Nucleus accumbens (tissue), 56 donors: ENCODE results near the gene RIN3.

Source experiments
- DNase-seq, 56 donors: peaks; one replicate each; lab custom pipeline; 2025; lab: John Stamatoyannopoulos, UW

Gene RIN3

DNA sequence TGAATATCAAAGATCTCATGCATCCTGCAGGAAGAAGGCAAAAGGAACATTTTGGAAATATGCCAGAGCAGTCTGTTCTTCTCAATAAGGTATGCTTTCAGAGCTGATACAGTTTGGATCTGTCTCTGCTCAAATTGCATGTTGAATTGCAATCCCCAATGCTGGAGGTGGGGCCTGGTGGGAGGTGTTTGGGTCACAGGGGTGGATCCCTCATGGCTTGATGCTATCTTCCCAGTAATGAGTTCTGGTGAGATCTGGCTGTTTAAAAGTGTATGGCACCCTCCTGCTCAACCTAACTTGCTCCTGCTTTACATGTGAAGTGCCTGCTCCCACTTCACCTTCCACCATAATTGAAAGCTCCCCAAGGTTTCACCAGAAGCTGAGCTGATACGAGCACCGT is 76.6 kb downstream of the RIN3 start:
- DNase-seq: no peak

DNA sequence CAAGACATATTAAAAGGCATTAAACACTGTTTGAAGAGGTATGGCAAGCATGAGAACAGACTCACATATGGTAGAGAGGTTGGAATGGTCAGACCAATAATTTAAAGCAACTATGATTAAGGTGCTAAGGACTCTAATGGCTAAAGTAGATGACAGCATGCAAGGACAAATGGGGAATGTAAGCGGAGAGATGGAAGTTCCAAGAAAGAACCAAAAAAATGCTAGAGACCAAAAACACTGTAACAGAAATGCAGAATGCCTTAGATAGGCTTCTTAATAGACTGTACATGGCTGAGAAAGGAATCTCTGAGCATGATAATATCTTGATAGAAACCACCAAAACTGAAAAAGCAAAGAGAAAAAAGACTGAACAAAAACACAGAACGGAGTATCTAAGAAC is 77.4 kb downstream of the RIN3 start:
- DNase-seq: no peak

DNA sequence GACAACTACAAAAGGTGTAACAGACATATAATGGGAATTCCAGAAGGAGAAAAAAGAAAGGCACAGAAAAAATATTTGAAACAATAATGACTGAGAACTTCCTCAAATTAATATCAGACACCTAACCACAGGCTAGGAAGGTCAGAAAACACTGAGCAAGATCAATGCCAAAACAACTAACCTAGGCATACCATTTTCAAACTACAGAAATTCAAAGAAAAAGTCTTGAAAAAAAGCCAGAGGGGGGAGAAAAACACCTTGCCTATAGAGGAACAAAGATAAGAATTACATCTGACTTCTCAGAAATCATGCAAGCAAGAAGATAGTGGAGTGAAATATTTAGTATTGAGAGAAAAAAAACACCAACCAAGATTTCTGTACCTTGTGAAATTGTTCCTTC is 77.8 kb downstream of the RIN3 start:
- DNase-seq: no peak

DNA sequence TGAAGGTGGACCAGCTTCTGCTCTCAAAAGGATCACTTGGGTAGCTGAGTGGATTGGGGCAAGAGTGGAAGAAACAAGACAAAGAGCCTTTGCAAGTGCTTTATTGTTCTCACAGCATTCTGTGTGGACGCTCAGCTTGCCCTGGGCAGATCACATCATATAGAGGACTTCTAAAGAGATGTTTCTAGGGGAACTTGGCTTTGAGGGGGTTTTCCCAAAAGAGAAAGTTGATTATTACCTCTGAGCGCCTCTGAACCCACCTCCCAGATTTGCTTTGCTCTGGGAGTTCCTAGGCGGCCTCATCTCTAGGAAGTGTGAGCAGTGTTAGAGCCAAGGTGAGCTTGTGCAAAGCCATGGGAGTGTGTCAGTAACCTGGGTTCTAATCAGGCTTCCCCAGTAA is 81.7 kb downstream of the RIN3 start:
- no peak for DNase-seq

DNA sequence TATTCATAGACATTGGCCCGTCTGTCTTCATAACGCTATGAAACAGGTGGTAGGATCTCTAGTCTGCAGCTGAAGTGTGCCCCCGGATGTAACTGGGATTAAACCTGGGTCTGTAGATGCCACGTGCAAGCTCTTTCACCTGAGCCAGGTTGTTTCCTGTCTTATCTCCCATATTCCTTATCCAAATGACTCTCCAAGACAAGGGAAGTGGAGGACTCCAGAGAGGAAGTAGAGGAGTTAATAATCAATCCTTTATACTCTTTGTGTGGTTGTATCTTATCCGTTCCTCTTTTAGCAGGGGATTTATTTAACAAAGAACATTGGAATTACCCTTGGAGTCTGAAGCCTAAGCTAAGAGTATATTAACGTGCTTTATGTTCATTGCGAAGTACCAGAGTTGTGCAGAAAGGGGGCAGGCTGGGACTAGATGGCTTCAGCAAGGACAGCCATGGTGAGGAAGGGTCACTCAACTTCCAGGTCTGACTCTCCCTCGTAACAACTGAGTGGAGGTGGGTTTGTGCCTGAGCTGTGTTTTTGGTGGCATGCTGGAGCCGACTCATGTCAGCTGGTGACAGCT is 82.8 kb downstream of the RIN3 start:
- no peak for DNase-seq

DNA sequence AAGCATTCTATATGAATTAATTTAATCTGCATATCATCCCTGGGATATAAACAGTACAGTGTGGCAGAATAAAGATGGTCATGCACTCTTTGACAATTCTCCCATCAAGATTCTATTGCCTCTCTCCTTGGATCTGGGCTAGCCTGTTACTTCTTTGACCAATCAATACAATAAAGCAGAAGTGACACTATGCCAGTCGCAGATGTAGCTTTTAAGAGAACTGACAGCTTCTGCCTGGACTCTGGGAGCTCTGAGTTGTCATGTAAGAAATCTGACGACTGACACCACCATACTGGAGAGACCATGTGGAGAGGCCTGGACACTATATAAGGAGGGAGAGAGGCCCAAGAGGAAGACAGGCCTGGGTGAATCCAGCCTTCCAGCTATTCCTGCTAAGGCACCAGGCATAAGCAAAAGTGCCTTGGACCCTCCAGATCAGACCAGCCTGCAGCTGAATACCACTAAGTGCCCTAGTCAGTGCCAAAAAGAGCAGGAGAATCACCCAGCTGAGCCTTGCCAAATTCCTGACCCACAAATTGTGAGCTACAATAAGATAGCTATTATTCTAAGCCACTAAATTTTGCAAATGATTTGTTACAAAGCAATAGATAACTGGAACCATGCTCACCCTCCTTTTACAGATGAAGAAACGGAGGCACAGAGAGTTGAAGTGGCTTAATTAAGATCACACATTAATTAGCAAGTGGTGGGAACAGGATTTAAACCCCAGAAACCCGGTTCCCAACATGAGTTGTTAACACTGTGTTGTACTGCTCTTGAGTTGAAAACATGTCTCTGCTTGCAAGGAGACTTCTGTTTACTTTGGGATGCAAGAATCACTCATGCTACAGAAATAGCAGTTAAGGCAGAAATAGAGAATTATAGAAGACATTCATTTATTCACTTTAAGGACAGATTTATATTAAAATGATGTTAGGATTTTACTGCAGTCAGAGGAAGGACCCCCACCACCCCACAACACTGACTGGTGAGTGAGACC is 84.6 kb downstream of the RIN3 start:
- no peak for DNase-seq

DNA sequence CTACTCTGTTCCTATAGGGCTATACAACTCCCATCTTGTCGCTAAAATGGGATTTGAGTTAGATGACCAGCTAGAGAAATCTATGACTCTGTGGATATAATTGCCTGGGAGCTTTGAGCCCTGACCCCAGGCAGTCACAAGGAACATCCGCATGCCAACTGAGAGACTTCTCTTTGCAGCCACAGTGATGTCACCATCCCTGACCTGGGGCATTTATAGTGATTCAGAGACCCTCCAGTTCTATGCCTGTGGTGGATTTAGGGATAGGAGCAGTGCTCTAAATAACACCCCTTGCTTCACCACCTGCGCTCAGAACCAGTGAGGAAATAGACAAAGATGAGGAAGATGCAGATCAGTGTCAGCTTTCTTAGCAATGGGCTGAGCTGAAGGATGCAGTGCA is 86.2 kb downstream of the RIN3 start:
- DNase-seq: no peak

DNA sequence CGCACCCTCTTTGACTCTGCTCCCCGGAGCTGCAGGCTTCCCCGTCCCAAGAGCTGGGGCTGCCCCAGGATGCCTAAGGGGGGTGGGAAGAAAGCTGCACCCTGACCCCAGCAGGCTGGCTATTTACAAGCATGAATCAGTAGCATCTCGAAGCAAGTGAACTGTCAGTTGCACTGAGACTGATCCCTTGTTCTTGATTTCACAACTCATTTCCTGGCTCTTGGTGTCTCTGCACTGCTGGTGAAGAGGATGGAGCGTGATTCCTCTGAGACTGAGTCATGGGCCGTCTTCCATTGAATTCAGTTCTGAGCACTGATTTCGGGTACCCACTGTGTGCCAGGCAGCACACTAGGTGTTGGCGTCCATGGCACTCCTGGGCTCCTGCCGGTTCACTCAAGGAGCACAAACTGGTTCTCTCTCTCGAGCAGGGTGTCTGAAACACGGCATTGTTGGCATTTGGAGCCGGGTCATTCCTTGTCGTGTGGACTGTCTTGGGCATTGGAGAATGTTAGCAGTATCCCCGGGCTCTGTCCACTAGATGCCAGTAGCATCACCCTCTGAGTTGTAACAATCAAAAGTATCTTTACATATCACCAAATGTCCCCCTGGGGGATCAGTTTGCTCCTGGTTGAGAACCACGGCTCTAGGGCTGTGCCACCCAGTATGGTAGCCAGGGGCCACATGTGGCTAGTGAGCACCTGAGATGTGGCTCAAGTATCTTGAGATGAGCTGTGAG is 86.9 kb downstream of the RIN3 start:
- peak in 2 of 56 donors; percentile 2 to 4 for DNase-seq

DNA sequence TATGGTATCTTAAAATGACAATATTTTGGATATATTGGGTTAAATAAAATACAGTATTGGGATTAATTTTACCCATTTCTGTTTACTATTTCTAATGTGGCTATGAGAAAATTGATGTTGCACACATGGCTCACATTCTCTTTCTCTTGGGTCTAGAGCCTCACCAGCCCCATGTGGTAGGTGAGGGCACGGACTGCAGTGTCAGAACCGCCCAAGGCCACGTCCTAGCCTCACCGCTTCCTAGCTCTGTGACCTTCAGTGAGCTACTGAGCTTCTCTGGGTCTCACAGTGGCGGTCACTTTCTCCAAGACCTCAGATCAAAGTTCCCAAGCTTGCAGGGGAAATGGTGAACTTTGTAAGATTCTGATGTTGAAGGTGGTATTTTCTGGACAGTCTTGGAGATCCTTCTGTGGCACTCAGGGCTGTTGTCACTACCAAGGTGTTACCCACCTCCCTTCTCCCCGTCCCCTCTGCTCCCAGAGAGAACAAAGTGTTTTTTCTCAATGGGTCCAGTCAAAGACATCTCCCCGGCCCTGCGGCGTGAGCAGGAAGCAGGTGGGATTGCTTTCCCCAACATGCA is 87.6 kb downstream of the RIN3 start:
- DNase-seq: no peak

DNA sequence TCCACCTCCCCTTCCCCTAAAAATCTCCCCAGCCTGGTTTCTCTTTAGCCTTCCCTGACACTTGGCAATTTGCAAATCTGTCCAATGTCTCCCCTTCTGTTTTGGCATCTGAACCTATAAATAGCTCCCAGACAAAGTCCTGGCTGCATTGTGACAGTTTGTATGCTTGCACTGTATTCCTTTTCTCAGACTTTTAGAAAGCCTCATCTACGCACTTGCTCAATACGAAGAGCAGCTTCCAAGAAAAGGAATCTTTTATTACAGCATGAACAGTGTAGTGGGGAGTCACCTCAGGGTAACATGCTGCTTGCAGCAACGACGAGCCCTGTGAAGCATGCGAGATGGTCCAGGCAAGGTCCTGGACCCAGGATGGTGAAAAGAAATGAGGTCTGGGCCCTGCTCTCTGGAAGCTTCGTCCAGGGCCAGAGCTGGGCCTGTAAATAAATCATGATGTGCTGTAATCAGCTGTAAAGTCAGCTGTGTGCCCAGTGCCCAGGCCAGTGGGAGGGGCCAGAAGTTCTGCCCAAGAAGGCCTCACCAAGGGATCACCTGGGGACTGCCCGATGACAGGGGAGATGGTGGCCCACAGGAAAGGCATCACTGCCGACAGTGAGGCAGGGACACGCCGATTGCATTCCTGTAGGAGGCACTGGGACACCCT is 88.3 kb downstream of the RIN3 start:
- no peak for DNase-seq

DNA sequence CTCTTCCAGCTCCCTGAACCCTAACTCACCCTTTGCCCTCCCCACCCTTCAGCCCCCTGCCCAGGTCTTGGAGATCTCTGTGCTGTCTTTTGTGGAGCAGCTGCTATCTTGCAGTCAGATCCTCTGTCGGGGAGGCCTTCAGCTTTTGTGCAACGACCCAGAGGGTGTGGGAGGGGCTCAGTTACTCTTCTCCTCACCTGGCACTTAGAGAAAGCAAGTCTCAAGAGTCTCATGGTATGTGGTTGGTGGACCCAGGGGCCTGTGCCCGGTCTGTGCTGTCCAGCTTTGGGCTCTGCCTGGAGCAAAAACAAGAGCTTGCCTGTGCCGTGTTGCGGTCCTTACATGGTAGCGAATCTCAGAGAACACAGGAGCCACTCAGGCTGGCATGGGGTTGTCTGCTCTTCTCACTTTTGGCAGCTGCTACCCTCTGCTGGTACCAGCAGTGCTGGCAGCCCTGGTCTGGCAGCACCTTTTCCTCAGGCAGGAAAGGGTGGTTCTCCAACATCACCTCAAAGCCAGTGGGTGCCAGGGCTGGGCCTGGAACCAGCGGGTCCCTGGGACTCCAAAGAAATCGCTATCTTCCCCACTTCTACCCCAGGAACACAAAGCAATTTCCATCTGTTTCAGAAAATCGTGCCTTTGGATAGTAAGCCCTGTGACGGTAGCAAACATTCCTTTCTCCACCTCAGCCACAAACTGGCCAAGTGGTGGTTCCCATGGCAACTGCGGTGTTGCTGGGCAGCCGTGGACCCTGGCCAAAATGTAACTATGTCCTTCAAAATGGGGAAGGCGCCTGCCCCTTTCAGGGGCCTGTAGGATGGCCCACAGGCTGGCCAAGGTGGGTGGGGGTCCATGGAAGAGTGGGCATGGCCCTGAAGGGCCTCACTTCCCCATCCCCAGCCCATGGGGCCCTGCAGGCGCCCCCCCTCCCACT is 90.0 kb downstream of the RIN3 start:
- peak in 33 of 56 donors; percentile 4 to 63 (median 20) for DNase-seq

DNA sequence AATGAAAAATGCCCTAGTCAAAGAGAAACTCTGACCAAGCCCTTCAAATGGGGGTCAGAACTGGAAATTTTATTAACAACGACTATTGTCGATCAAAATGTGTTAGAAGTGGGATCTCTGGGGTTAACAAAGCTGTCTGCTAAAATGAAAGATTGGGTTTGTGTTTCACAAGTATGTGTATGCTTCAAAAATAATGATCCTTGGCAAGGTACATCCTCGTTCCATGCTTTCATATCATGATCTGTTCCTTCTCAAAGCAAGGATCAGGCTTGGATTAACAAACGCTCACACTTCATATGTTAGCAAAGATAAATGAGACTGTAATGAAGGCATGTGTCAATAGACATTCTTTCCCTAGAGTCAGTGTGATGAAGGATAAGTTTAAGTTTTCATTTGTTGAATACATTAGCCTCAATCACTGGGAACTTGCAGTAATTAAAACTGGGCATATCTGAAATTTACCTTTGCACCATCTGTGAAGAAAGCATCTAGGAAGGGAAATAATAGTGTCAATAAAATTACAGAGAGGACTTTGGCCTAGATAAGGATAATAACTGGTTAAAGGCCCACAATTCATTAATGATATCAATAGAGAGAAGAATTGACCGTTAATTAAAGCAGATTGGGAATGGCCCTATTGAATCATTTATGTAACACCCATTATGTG is 91.8 kb downstream of the RIN3 start:
- no peak for DNase-seq

DNA sequence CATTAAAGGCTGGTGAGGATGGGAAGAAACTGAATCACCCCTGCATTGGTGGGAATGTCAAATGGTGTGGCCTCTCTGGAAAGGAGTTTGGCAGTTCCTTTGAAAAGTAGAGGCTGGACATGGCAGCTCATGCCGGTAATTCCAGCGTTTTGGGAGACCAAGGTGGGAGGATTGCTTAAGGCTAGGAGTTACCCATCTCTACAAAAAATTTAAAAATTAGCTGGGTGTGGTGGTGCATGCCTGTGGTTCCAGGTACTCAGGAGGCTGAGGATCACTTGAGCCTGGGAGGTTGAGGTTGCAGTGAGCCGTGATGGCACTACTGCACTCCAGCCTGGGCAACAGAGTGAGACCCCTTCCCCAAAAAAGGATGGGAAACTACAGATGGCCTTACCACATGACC is 93.7 kb downstream of the RIN3 start:
- DNase-seq: no peak

DNA sequence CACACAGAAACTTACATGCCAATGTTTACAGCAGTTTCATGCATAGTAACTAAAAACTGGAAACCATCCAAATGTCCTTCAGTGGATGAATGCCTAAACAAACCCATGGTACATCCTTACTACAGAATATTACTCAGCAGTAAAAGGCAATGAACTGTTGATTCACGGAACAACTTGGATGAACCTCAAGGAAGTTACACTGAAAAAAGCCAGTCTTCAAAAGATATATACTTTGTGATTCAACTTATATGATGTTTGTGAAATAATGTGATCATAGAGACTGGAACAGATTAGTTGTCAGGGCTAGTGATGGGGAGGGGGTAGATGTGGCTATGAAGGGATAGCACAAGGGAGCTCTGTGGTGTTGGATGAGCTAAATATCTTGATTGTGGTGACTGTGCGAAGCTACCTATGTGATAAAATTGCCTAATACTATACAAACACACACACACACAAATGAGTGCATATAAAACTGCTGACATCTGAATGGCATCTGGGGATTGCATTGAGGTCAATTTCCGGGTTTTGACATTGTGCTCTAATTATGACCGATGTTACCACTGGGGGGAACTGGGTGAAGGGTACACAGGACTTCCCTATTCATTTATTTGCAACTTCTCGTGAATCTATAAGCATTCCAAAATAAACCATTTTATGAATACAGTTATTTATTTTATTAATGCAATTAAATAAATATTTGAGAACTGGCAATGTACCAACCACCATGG is 94.3 kb downstream of the RIN3 start:
- DNase-seq: no peak

DNA sequence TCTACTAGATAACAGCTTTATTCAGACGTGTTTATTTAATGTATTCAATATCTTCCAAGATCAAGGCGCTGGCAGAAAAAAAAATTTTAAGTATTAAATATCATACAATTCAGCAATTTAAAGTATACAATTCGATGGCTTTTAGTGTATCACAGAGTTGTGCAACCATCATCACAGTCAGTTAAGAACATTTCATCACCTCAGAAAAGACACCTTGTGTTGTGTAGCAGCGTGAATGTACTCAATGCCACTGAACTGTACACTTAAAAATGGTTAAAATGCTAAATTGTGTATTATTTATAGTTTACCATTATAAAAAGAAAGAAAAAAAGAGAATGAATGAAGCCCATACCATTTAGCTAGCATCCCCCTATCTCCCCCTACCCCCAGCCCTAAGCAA is 96.4 kb downstream of the RIN3 start:
- no peak for DNase-seq

DNA sequence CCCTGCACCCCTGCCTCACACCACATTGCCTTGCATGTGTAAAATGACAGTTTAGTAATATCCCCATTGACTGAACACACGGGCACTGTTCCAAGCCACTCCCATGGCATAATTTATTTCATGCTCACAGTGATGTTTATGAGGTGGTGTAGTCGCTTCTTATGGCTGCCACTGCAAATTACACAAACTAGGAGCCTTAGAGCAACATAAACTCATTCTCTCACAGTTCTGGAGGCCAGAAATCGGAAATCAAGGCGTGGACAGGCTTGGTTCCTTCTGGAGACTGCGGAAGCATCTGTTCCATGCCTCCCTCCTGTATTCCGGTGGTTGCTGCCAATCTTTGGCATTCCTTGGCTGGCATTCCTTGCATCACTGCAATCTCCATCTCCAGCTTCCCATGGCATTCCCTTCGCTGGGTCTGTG is 97.3 kb downstream of the RIN3 start:
- no peak for DNase-seq

DNA sequence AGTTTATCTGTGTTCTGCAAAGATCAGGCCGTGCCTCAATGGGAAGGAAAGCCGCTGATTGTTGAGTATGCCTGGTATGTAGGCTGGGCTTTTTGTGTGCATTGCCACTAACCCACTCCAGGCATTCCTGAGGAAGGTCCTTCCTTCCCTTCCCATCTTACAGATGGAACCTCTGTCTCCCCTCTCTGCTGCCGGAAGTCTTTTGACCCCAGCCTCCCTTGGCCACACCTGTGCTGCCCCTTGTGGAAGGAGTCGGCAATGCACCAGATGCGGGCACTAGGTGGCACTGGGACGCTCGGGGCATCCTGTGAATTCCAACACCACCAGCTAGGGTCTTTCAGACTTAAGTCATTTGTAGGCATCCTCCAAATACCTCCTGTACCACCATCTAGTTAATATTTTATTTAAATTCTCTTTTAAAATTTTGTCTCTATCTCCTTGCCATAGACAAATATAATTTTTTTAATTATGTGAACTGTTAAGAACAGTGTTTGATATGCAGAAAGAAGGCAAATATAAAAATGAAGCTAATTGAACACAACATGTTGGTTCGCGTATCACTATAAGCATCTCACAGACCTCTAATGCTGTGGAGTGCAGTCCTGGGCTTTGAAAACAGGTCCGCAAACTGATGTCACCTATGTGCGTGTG is 99.6 kb downstream of the RIN3 start:
- DNase-seq: peak in 7 of 56 donors; percentile 1 to 48 (median 10)
